GM21390 (cell line): ENCODE measurements around the gene TTLL11.

Experiments
- ATAC-seq: cut with Tn5 transposase; IDR thresholded peaks from one replicate; pipeline ENCODE4 v1.9.1; 2021; ENCODE audit not compliant: unreplicated experiment

The TTLL11 gene

DNA sequence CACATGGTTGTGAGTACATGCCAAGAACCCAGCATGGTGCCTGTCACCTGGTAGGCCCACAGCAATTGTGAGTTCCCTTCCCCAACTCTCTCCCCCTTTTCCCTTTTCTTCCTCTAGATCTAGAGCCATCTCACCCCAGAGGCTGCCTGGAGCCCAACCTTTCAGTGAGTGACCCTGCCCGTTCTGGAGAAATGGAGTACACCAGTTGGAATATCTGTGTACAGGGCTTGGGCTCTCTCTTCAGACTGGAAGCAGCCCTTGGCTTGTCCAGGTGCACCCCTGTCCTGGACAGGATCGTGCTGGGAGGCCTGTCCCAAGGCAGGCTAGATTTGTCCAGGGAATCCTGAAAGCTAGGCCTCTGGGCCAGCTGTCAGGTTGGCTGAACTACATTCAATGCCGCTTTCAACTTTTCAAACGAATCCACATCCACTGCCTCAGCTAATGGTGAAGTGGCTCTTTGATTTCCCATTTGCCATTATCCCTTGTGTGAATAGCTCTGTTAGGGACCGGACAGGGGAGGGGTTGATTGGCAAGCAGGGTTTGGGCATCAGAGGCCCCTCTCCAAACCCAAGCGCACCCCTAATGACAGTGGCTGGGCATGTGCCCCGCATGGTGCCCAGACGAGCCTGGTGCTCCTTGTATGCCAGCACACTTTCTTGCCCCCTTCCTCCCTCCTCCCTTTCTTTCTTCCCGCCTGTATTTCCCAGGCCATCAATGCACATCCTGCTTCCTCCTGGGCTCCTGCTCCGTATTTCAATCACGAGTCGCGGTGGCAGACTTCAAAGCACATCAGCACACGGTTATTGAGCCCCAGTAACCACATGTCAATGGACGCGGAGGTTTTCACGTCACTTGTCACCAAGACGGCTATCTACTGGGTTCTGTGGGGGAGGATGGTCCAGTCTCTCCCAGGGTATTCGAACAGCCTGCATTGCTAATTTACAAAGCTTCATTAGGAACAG lies 230.5 kb downstream of the TTLL11 start:
- ATAC-seq = no peak

DNA sequence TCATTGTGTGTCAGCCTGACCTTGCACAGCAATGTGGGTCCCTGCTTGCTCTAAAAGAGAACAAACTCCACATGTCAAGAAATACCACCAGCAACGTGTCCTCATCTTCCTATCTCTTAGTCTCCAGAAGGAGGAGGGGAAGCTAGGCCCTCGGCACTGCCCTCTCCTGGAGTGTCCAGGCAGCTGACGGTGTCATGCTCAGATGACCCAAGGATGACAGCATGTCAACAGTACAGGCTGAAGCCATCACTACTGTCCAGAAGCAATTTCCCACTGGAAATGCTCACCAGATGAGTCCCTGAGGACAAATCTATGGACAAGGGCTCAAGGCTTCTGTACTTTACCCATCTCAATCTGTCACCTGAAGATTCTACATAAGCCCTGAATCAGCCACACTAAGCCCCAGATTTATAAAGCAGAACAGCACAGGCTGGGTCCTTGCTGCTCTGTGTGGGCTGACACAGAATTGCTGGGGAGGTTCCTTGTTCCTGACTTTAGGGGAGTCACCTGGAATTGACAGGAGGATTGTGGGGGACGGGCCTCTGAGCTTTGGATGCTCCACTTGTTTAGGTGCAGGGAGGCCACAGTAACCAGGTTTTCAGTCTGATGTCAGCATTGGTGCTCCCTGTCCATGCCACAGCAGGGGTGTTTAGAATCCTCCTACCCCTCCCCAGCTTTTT lies 231.5 kb downstream of the TTLL11 start:
- no peak for ATAC-seq

DNA sequence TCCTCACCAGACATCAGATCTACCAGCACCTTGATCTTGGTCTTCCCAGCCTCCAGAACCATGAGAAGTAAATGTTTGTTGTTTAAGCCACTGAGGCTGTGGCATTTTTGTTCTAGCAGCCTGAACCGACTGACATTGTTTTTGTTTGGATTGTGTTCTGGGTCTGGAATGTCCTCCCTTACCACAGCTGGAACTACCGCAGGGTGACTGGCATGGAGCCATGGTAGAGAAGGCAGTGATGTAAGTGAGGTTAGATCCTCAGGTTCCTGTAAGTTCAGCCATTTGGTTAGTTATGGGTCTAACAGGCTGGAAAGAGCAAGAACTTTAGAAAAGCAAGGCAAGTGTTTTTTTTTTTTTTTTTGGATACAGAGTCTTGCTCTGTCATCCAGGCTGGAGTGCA lies 232.4 kb downstream of the TTLL11 start:
- no peak for ATAC-seq

DNA sequence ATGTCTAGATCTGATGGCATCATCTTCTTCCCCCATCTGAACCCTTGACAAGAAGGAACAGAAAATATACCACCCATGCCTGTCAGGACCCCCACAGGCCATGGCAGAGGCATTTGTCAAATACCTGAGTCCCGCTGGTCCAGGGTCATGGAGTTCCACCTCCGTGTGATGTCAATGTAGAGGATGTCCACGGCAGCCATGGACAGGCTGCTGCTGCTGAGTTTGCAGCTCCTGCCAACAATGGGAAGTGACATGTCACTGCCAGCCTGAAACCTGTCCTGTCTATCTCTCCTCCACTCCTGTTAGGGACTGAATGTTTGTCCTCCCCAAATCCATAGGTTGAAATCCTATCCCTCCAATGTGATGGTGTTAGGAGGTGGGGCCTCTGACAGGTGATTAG lies 232.9 kb downstream of the TTLL11 start:
- no peak for ATAC-seq

DNA sequence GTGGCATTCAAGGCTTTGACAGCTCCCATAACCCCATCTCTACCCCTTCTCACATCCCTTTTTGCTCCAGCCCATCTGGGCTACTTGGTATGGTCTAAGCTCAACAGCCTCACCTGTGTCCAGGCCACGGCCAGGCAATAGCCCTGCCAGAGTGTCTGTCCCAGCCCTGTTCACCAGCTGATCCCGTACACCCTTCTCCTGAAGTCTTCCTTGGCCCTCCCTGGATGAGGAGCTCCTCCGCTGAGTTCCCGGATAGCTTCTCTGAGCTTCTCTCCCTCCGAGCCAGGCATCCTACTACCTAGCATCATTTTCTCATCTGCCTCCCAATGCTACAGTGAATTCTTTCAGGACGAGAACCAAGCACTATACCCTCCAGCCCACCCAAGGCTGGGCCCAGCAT lies 233.5 kb downstream of the TTLL11 start:
- no peak for ATAC-seq

DNA sequence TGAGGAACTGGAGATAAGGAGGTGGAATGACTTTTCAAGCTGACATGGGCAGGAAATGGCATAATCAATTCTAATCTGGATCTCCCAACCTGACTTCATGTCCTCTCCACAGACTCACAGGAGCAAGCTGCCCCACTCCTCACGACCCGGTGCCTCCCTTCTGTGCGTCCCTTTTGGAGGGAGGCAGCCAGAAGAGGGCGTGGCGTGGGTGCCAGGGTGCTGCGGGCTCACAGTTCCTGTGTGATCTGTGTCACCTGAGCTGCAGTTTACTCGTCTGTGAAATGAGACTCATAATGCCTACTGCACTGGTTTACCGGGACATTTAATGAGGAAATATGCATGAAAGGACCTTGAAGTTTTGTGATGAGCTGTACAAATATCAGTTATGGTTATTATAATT lies 234.3 kb downstream of the TTLL11 start:
- no peak for ATAC-seq

DNA sequence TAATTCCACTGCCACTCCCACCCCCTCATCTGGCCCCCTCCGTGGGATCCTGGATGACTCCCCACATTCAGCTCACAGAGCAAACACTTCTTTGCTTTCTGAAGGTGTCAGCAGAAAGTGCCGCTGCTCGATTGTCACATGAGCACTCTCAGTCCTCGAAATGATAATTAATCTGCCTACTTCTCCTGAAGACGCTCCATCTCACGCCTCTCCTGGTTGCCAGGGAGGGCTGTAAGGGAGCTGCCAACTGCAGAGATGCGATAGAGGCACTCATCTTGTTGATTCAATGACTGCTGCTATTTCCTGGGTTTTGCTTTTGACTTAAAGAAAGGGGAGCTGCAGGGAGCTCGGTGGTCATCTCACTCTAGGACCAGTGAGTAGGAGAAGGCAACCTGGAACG lies 235.2 kb downstream of the TTLL11 start:
- no peak for ATAC-seq

DNA sequence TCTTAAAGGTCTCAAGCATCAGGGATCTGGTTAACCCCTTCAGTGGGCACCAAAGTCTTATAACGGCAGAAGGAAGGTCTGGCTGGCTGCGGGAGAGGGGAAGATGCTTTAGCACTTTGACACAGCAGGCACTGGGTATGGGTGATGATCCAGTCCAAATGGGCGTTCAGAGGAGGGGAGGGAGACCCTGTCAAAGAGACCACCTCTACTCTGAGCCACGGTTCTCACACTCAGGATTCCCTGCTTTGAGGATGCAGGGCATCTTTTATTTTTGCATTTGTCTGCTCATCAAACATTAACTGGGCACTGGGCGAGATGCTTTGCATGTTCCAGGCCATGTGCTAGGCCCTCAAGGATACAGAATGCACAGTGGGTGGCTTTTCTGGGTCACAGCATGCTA lies 237.6 kb downstream of the TTLL11 start:
- ATAC-seq = no peak

DNA sequence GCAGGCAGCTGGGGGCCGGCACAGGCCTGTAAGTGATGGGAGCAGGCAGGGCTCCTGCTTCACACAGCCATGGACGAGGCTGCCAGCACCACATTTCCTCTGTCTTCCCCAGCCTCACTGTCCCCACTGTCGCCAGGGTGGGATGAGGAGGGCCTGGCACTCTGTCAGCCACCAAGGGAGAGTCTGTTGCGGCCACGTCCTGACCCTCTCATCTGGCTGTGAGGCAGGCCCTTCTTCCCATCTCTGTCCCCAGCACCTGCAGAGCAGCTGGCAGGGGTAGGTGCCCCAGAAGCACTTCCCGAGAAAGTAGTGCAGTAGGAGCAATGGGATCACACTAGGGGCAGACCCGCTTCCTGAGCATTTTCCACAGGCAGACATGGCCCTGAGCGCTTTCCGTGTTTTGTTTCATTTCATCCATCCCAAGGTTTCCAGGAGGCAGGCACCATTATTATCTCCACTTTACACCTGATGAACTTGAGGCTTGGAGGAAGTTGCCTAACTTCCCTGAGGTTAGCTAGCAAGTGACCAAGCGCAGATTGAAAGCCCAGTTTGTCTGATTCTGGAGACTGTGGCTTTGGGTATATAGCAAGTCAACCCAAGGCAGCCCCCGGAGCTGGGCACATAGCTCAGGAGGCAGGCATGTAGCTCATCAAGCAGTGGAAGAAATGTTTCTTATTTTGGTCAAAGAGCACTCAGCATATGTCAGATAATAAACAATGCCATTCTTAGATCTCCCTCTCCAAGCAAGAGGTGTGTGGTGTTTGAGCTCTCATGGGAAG lies 239.3 kb downstream of the TTLL11 start:
- no peak for ATAC-seq

DNA sequence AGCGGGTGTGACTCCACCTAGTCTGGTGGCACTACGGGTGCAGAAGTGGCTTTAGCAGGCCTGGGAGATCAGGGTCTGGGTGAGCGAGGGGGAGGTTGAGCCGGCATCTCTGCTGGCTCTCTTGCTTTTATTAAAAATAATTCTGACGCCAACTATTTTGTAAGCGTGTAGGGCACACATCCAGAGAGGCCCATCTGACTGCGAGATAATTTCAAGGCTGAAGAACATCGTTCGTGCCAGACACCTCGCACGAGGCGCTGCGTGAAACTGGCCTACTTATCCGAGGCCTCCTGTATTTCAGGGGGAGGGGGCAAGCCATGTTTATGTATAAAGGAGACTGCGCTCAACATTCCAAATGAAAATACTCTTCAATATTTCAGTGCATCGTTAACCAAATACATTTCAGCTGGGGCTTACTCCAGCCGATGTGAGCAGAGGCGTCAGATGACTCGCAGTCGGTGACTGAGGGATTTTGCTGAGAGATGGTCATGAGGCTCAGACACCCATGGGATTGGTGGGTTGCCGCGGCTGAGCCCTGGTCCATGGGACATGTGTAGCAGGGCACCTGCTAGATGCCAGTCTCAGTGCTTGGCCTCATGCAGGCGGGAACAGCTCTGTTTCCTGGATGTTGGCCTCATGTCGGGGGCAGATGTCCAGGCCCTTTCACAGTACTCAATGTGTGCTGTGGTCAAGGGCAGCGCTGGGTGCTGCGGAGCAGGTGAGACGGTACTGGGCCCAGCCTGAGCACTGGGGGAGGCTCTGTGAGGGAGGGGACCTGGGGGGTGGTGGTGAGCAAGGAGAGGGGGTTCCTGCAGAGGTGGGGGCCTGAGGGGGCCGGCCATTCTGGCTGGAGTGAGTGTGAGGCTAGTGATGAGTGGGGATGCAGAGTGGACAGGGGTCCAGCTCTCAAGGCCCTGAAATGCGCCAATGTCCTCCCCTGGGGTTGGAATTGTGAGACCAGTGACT lies 240.2 kb downstream of the TTLL11 start:
- ATAC-seq = no peak

DNA sequence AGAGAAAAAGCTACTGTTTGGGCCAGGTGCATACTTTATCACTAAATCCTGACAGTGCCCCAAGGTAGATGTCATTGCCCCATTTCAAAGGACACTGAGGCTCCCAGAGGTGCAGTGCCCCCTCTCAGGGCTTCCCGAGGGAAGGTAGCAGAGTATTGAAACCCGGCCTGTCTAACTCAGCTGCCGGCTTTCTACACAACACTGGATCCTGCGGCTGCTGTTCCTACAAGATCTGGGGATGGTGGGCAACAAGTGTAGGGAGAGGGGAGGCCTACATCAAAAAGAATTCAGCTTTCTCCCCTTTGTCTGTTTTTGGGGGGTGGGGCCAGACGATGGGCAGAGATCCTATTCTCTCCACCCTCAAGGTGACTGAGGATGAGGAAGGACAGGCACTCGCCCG lies 240.9 kb downstream of the TTLL11 start:
- ATAC-seq = no peak

DNA sequence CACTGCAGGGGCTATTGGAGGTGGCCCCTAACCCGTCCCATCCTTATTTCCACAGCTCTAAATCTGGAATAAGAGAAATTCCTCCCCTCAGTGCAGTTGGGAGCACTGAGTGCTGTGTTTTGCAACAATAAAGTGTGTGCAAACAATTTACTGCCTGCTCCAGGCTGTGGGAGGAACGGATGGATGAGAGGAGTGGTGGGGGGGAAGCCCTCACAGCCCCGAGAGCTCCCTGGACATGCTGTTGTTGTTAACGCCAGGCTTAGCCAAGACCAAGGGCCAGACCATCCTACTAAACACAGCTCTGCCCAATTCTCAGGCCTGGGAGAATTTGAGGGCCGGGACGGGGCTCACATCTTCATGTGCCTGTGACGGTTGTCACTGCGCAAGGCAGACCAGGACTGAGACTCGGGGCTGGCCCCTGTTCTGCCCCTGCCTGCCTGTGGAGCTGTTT lies 241.4 kb downstream of the TTLL11 start:
- ATAC-seq = no peak

DNA sequence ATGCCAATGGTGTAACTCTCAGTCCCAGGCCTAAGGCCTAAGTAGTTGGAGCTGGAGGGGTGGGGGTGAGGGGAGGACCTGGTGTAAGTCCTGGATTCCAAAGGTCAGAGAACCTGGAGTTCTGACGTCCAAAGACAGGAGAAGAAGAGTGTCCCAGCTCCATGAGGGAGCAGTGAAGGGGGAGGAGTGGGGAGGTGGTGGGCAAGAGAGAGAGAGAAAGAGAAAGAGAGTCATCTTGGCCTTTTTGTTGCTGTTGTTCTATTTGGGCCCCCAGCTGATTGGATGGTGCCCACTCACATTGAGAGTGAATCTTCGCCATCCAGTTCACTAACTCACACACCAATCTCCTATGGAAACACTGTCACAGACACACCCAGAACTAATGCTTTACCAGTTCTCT lies 242.7 kb downstream of the TTLL11 start:
- no peak for ATAC-seq

DNA sequence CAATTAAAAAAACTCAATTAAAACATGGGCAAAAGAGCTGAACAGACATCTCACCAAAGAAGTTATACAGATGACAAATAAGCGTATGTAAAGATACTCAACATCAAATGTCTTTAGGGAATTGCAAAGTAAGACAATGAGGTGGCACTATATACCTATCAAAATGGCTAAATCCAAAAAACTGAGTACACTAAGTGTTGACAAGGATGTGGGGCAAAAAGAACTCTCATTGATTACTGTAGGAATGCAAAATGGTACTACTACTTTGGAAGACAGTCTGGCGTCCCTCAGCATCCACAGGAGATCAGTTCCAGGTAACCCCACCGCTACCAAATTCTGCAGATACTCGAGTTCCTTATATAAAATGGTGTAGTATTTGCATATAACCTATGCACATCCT lies 243.6 kb downstream of the TTLL11 start:
- ATAC-seq = no peak

DNA sequence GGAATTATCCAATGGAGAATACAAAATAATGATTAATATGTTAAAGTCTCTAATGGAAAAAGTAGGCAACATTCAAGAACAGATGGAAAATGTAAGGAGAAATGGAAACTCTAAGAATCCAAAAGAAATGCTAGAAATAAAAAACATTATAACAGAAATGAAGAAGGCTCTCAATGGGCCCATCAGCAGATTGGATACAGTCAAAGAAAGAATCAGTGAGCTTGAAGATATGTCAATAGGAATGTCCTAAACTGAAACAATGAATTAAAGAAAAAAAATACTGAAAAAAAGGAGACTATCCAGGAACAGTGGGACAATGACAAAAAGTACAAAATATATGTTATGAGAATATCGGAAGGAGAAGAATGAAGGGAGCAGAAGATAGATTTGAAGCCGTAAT lies 248.5 kb downstream of the TTLL11 start:
- ATAC-seq = no peak

DNA sequence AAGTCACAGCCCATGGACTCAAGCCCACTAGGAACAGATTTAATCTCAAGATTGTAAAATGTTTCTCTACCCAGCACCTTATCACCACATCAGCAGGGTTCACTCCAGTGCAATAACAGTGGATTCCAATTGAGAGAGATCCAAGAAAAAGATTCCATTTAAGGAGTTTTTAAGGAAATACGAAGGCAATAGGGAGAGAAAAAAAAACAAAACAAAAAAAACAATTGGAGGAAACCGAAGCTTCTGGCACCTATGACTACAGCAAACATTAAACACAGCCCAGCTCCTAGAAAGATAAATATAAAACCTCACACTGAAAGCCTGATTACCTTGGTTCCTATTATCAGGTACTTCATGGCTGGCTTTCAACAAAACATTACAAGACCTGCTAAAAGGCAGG lies 249.0 kb downstream of the TTLL11 start:
- ATAC-seq = no peak

DNA sequence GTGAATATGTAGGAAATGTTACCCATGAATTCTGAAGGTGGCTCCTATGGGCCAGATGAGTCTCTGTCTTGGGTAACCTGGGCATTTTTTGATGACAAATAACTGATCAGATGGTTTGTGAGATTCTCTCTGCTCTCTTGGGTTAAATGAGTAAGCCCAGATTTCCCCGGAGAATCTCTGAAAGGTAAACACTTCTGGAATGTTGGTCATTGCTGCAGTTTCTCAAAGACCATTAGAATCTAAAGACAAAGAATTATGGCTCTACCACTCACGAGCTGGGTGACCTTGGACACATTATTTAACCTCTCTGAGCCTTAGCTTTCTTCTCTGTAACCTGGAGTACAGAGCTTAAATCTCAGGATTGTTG lies 250.5 kb downstream of the TTLL11 start:
- ATAC-seq = no peak

DNA sequence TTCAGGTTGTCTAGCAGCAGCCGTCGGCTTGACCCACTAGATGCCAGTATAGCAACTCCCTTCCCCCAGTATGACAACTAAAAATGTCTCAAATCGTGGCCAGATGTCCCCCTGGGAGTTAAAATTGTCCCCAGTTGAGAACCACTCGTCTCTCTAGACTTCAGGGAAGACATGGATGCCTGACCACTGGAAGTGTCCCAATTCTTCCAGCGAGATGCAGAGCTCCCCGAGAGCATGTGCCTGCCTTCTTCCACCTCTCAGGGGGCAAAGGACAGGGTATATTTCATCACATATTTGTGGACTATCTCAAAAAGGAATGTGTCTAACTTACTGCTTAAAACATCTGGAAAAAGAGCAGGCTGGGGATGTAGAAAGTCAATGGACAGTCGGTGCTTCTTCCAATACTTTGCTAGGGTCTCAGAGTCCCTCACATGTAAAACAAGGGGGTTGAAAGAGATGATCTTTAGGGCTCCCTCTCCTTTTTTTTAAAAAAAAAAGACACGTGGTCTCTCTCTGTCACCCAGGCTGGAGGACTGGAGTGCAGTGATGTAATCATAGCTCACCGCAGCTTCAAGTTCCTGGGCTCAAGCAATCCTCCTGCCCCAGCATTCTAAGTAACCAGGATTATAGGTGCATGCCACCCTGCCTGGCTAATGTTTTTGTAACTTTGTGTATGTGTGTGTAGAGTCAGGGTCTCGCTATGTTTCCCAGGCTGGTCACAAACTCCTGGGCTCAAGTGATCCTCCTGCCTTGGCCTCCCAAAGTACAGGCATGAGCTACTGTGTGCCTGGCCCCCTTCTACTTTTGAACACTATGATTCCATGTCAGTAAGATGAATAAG lies 251.1 kb downstream of the TTLL11 start:
- no peak for ATAC-seq
